HG02763 (cell line): ENCODE data around the gene DPY19L2.
"Not testable (repeated sequence)": the region's sequence is repeated elsewhere in the genome, so short reads cannot be mapped to it uniquely, and the experiment has no call there.

Source experiments
- ATAC-seq: cut with Tn5 transposase; IDR thresholded peaks from one replicate; pipeline ENCODE4 v1.9.1; 2021; ENCODE audit warnings: mild to moderate bottlenecking, moderate library complexity; ENCODE audit not compliant: unreplicated experiment

DPY19L2 gene

DNA sequence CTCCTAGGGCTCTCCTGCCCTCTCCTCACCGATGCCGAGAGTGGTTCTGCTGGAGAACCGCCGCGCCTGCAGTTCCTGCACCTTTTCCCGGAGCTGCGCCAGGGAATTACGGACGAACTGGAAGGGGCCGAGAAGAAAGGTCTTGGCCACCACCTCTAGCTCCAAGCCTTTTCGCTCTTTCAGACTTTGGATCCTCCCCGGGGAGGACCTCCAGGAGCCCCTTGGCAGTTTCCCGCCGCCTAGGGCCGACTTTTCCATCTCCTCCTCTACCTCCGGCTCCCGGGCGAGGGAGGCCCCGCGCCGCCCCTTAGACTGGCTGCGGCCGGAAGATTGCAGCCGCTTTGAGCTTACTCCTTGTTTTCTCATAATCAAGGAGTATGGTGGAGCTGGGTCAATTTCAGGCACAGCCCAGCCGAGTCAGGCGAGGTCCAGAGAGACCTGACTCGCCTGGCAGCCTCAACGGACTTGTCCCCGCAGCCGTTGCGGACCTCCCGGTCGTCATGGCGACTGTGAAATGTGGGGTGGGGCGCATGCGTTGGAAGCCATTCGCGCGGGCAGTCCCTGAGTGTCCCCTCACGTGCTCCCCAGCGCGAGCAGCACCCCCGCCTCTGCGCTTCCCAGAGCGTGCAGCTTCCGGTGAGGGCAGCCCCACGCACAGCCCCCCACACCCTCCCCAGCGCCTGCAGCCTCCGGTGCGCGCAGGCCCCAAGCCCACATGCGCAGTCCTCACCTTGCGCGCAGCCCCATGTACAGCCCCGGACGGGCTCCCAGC is at the start of gene DPY19L2:
DPY19L2 (minus strand) TSS at position 466 of the 772 bp plus-strand sequence; CDS start at position 366, 100 bp downstream.
- ATAC-seq, result no peak

DNA sequence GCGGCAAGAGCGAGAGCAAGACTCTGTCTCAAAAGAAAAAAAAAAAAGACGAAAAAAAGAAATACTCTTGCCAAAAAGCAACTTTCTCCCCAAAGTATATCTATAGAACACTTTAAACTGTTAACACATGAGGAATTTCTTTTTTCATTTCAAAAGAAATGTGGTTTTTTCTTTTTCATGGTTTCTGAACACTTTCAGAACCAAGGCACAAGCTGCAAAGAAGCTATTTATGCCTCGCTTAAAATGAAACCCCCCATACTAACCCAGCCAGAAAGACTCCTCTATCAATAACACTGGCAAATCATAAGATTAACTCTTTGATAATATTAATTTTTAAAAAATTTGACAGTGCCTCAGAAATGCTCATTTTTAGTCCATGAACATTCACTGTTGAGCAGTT is 48.6 kb upstream of the DPY19L2 start:
- ATAC-seq, result not testable (repeated sequence)

DNA sequence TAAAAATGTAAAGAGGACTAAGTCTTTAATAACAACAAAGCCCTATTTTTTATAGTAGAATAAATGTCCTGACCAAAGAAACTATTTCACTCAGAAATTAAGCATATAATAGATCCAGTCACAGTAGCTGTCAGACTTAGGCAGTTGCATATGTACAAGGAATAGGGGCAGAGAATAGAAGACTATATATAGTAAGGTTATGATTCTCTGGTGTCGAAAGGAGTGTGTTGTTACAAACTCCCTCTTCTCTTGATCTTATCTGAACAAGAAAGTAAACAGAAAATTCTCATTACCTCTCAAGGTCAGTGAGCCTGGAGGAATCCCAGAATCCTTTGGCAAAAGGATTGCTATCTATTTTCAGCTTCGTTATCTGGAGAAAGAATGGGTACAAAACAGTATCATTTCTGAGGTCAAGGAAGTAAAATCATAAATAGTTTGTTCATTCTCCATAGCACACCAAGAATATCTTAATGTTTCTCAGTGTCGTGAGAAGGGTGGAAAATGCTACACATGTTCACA is 46.9 kb upstream of the DPY19L2 start:
- not testable (repeated sequence) for ATAC-seq

DNA sequence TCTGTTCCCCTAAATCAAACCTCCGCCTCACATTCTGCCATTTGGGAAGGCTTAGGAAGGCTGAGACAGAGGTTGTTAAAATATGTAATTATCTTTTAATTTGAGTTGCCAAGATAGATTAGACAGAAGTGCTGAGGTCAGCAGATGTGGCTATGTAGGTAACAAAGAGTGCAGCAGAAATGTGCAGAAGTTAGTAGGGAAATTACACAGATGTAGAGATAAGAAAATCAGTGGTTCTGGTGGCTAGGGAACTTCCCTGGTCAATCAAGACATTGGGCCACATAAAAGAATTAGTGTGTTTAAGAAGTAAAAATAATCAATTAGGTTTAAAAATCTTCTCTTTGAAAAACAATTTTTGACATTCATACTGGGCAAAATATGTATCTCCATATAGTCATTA is 46.1 kb upstream of the DPY19L2 start:
- ATAC-seq, result not testable (repeated sequence)

DNA sequence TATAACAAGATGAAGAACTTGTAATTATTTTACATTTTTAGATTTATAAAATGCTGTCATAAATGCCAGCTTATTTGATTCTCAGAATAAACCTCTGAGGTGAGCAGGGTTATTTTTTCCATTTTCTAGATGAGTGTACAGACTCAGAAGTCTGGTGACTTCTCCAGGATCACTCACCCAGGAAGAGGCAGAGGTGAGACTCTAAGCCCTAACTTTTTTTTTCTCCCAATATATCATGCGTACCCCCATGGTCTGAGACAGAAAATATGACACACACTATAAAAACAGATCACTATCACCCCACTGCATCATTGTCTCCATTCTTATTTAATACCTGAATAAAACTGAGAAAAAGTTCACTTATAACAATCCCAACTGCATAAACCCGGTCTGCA is 45.4 kb upstream of the DPY19L2 start:
- ATAC-seq, result not testable (repeated sequence)

DNA sequence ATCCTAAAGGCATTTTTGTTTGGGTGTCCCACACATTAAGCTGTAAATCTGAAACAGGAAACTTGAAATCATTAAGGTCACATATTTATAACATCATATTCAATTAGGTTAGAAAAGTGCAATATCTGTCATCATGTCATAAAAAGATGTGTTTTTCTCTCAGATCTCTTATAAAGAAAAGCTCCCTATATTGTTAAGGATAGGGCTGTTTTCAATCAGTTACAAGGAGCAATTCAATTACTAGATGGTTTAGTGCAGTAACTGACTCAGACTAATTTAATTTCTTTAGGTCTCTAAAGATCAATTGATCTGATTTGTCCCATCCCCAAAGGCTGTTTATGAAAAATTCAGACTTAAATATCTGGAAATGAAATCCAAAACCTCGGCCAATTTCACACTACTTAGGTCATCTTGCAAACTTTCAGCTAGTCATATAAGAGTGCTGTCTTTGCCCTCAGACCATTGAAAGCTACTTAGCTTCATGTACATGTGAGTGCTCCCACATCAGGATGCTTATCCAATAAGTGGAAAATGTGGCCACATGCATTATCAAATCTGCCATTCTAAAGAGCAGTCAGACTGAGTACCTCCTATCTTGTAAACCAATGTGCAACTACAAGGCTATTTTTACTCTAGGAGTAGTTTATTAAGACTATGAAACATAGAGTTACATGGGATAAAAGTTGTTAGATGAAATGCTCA is 44.8 kb upstream of the DPY19L2 start:
- ATAC-seq, result not testable (repeated sequence)

DNA sequence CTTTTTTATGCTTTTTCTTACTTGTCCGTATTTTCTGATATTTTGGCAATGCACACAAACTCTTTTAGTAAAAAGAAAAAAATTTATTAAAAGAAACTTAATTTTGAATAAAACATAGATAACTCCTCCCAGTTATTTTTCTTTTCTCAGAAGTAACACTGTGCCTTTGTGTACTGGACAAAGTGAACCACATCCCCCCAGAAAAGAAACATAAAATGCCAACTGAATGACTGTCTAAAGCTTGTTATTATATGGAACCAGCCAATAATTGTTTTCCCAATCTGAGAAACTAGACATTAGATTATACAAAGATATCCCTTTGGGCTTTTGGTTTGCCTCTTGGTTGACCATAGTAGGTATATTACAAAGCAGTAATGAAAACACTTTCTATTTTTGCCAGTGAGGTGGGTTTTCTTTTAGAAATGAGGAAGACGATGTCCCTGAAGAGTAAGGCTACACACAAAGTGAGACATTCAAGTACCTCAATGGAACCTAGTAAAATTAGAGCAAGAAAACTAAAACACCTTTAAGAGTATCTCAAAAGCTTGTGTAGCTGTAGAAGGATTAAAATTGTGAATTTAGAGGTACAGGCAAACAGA is 44.2 kb upstream of the DPY19L2 start:
- not testable (repeated sequence) for ATAC-seq

DNA sequence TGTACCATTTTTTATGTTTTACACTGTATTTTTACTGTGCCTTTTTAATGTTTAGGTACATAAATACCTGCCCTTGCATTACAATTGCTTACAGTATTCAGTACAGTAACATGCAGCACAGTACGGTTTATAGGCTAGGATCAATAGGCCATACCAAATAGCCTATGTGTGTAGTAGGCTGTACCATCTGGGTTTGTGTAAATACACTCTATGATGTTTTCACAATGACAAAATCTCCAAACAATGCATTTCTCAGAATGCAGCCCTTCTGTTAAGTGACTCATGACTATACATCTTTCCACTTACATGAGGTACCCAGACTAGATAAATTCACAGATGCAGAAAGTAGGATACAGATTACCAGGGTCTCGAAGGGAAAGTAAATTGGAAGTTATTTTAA is 43.0 kb upstream of the DPY19L2 start:
- ATAC-seq, result not testable (repeated sequence)

DNA sequence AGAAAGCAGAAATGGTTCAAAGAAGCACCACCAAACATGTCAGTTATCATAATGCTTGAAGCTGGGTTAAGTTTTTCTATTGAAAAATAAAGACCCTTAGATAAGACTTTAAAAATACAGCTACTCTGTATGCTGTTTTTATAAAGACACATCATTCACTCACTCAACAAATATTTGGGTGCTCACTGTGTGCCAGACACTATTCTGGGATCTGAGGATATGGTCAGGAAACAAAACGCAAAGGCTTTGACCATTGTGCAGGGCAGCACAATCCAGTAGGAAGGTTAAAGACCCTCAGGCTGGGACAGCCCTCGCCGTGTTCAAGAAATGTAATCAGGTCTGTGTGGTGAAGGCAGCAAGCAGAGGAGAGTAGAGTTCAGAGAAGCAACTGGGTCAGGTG is 38.0 kb upstream of the DPY19L2 start:
- ATAC-seq, result no peak

DNA sequence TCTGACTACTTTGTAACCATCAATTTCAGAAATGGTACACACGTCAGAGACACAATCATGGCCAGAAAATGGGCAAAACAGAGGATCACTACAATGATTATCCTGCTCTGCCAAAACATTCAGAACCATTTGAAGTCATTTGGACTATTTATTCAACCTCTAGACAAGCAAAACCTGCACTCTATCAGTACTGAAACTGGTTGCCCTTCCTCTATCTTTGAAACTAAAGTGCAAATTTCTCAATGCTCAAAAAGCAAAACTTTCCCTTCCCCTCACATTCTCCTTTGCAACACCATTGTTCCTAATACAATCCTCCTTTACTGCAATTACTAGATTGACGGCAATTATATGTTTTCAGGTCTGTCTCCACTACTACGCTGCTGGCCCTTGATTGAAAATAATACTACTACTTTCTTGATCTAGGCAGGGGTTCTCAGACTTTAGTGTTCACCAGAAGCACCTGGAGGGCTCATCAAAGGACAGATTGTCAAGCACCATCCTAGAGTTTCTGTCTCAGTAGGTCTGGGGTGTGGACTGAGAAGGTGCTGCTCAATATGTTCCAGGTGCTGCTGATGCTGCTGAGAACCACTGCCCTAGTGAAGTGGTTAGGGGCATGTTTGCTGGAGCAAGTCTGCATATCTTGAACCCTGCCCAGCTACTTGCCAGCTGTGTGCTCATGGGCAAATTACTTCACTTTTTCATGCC is 31.5 kb upstream of the DPY19L2 start:
- ATAC-seq, result not testable (repeated sequence)

DNA sequence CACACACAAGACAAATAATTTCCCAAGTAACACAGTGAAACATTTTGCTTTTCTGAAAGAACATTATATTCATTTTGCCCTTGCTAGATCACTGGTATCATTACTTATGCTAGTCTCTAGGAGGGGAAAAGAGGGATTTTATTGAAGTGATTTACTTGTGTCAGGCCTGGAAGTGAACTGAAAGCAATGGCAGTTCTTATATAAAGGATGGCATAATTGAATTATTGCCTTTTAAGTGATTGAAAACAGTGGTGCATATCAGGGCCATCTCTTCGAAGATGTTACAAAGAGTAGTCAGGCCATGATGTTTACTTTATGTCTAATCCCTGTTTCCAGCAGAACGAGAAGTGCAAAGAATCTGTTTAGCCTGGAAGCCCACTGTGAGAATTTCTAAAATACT is 30.7 kb upstream of the DPY19L2 start:
- not testable (repeated sequence) for ATAC-seq

DNA sequence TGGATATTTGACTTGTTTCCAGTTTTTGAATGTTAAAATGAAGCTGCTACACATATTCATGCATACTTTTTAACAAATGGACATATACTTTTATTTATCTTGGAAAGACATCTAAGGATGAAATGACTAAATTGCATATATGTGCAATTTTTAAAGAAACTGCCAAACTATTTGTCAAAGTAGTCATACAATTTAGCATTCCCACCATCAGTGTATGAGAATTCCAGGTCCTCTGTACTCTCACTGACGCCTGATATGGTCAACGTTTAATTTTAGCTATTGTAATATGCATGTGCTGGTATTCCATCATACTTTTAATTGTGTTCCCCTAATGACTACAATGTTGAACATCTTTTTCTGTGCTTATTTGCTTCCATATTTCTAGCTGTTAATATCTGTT is 22.5 kb upstream of the DPY19L2 start:
- not testable (repeated sequence) for ATAC-seq

DNA sequence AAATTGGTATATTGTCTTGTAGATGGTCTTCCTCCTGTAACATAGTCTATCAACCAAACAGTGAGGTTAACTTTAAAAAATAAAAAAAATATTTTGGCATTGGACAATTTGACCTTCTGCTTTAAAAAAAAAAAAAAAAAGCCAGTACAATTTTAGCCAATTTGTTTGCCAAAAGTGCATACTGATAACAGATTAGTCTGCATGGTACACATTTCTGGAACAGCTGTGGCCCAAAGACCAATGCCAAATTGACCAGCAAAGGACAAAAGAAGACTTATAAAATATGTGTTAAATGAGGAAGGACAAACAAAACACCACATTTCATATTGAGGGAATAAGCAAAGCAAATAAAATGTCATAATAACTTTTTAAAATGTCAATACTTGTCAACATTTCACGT is 20.8 kb upstream of the DPY19L2 start:
- ATAC-seq, result not testable (repeated sequence)

DNA sequence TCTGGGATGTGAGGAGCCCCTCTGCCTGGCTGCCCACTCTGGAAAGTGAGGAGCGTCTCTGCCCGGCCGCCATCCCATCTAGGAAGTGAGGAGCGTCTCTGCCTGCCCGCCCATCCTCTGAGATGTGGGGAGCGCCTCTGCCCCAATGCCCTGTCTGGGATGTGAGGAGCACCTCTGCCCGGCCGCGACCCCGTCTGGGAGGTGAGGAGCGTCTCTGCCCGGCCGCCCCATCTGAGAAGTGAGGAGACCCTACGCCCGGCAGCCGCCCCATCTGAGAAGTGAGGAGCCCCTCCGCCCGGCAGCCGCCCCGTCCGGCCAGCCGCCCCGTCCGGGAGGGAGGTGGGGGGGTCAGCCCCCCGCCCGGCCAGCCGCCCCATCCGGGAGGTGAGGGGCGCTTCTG is 18.3 kb upstream of the DPY19L2 start:
- not testable (repeated sequence) for ATAC-seq

DNA sequence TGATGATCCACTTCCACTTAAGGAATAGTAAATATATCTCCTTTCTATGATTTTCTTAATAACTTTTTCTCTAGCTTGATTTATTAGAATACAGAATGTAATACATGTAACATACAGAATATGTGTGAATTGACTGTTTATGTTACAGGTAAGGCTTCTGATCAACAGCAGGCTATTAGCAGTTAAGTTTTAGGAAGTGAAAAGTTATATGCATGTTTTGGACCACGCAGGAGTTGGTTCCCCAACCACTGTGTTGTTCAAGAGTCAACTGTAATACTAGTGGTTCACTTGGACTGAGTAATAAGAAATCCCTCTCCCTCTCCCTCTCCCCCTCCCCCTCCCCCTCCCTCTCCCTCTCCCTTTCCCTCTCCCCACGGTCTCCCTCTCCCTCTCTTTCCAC is 17.5 kb upstream of the DPY19L2 start:
- ATAC-seq, result not testable (repeated sequence)

DNA sequence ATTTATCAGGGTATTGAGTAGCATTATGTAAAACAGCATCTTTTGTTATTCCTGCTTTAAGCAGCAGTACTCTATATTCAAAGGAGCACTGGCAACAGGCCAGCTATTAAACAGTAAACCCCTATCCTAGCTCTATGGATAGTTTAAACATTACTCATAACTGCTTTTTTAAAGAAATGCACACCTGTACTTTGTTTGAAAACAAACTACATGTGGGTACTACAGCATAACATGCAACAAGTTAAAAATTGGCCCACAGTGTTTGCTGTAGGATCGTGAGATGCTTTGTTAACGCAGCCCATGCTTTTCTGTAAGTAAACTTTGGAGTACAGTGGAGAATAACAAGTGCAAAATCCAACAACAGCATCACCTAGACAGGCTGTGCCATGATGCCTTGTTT is 14.3 kb upstream of the DPY19L2 start:
- ATAC-seq, result not testable (repeated sequence)

DNA sequence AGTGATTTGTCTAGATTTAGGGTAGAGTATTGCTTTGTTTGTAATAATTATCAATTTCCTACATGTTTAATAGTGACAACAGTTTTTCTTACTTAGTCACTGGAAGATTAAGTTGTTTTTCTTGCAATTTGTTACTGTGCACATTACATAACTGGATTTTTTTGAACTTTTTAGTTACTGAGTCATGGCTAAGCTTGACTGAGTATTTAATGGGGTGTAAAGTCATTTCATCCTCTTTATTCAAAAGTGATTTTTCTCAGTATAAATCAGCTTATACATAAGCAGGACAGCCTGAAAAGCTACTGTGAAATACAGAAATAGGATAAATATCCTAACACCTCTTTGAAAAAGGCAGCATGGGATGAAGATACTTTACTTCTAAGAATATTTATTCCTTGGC is 12.5 kb upstream of the DPY19L2 start:
- not testable (repeated sequence) for ATAC-seq

DNA sequence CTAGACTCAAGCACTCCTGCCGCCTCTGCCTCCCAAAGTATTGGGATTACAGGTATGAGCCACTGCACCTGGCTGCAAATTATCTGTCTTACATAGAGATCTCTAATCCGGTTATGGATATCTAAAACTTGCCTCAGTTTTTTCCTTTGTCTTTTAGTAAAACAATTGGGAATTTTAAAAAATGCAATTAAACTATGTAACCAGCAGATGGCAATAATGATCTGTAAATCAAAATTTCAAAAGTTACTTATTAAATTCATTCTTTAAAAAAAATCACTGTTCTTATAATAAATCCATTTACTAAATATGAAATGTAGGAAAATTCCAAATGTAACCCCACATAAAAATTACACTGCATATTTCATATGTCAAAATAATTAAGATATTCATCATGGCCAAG is 4.3 kb upstream of the DPY19L2 start:
- not testable (repeated sequence) for ATAC-seq

DNA sequence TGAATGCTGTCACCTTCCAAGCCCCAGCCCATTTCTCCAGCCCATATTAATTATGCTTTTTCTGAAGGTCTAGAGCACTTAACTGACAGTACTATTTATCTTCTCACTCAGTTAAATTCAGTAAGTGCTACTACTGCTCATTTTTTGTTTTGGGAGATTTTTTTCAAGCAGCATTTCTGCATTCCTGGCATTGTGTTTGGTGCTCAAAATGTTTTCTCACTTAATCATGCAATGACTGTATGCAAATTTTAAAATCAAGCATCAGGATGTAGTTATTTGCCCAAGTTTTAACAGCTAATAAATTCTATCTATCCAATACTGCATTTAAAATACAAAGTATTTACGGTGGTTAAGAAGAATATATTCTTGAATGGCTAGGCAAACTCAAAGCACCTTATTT is 1.6 kb upstream of the DPY19L2 start:
- not testable (repeated sequence) for ATAC-seq

DNA sequence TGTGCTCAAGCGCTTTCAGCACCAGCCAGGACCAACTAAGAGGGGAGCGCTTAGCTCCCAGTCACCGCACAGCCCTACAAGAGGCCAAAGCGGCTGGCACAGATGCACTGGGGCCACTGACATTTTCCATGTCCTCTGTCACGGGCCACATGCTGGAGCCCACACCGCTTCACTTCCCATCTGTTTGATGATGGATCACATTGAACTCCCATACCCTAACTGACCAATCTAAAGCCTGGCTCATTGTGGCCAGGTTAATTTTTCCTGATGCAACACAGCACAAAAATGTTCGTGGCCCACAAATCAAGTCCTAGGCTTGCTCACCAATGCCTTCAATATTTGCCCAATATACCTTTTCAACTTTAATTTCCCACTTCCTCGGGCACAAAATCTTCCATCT is 1.1 kb upstream of the DPY19L2 start:
- not testable (repeated sequence) for ATAC-seq

DNA sequence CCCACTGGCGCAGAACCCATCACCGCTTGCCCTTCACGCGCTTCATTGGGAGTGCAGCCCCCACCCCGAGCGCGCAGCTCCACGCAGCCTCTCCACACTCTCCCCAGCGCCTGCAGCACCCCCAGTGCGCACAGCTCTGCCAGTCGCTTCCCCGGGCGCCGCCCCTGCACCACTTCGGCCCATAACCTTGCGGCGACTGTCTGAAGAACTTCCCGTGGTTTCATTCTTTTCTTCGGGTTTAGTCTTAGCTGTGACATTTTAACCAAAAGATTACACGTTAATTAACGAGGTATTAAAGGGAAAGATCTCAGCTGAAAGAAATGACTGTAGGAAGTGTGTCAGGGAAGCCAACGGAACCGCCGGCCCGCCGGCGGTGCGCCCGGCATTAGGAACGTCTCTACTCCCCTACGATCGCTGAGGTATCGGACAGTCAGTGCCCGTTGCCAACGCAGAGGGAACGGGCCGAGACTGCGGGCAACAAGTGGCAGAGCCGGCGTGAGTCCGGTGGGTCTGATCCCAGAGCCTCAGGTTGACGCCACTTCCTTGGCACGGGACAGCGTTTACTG is 590 bp upstream of the DPY19L2 start:
- ATAC-seq, result not testable (repeated sequence)
